ENCODE data around the gene ERICH4. TPM values are rescaled to one million over a fixed set of nuclear protein-coding genes. Genes with fewer than 3 reads are reported as not detected.

Gene ERICH4
- total and polyA plus RNA-seq, 9 of the 15 experiments (the other 6 are each of a cell fraction or from before 2014, with no cell fraction given): not detected

DNA sequence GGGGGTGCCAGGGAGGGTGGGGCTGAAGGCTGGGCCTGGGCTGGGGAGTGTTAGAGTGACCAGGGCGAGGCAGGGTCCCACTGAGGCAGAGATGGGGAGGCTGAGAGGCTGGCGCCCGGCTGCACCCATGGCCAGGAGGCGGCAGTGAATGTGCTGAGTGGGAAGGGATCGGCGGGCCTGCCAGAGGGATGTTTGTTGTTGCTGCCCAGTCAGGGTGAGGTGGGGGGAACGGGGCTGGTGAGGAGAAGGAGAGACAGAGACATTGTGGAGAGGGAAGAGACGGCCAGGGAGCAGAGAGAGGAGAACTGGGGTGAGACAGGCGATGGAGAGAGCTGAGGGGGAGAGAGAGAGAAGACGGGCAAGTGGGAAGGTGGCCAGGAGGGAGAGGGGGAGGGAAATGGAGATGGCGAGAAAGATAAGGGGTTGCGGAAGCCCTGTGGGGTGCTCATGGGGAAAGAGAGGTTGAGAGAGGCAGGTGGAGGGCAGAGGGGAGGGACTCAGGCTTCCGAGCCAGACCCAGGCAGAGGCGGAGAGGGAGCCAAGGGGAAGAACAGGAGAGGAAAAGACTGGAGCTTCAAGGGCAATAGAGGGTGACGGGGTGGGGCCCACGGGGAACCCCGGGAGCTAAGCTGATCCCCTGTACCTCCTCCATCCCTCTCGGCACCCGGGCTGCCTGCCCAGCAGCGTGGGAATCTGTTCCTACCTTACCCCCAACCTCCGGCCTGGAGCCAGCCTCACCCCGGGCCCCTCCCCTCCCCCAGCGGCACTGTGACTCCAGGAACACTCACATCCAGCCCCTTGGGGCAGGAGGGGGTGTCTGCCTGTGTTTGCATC is 15.1 kb upstream of the ERICH4 start (continued):
- TF ChIP-seq, protein P1, sequence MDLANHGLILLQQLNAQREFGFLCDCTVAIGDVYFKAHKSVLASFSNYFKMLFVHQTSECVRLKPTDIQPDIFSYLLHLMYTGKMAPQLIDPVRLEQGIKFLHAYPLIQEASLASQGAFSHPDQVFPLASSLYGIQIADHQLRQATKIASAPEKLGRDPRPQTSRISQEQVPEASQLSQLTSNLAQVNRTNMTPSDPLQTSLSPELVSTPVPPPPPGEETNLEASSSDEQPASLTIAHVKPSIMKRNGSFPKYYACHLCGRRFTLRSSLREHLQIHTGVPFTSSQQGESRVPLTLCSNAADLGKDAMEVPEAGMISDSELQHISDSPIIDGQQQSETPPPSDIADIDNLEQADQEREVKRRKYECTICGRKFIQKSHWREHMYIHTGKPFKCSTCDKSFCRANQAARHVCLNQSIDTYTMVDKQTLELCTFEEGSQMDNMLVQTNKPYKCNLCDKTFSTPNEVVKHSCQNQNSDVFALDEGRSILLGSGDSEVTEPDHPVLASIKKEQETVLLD (IDR thresholded peaks at IDR 0.05): peak; percentile 75
- TF ChIP-seq THAP12 (CRISPR knock-in tag; IDR thresholded peaks at IDR 0.05) (peak; percentile 17; the same call in 1 of the 2 replicates), KDM1A (IDR thresholded peaks at IDR 0.05) (peak in 1 of 2 experiments; percentile 30; a peak in 1 of 4 replicates), L3MBTL2 (IDR thresholded peaks at IDR 0.05) (peak; percentile 84), TAF7 (tag; IDR thresholded peaks at IDR 0.05) (no peak), EGR1 (conservative IDR thresholded peaks at IDR 0.05) (peak; percentile 37), ZNF41 (CRISPR knock-in tag; conservative IDR thresholded peaks at IDR 0.05) (no peak), CCNT2 (IDR thresholded peaks at IDR 0.05; ENCODE audit: borderline replicate concordance, extremely low read depth, insufficient read length, low read depth, low read length) (no peak), HES1 (IDR thresholded peaks at IDR 0.05; ENCODE audit: low read depth) (peak; percentile 51), CTBP1 (IDR thresholded peaks at IDR 0.05; ENCODE audit: borderline replicate concordance) (peak; percentile 69; the same call in 1 of the 2 replicates), ZNF24 (IDR thresholded peaks at IDR 0.05) (no peak), DDX20 (tag; IDR thresholded peaks at IDR 0.05; ENCODE audit: low read depth) (no peak), ZFP1 (CRISPR knock-in tag; IDR thresholded peaks at IDR 0.05) (no peak), TRIM24 (IDR thresholded peaks at IDR 0.05) (peak; percentile 52 to 60; a peak in 2 of 4 replicates), LEF1 (IDR thresholded peaks at IDR 0.05) (peak; percentile 66), ZNF316 (IDR thresholded peaks at IDR 0.05) (peak; percentile 59; the same call in 1 of the 2 replicates), PHB2 (IDR thresholded peaks at IDR 0.05; ENCODE audit: low read depth) (0 out of 2 replicates have a peak, but pooled peaks have one; percentile 55), PTRF (tag; IDR thresholded peaks at IDR 0.05) (no peak), RBM22 (IDR thresholded peaks at IDR 0.05; ENCODE audit: low read depth, low read length, poor library complexity, severe bottlenecking) (no peak), ZC3H8 (IDR thresholded peaks at IDR 0.05) (peak; percentile 58; the same call in 1 of the 2 replicates), NFIC (IDR thresholded peaks at IDR 0.05) (peak; percentile 89), RNF2 (IDR thresholded peaks at IDR 0.05) (peak; percentile 47; the same call in 1 of the 2 replicates)
- TF ChIP-seq, protein P2, sequence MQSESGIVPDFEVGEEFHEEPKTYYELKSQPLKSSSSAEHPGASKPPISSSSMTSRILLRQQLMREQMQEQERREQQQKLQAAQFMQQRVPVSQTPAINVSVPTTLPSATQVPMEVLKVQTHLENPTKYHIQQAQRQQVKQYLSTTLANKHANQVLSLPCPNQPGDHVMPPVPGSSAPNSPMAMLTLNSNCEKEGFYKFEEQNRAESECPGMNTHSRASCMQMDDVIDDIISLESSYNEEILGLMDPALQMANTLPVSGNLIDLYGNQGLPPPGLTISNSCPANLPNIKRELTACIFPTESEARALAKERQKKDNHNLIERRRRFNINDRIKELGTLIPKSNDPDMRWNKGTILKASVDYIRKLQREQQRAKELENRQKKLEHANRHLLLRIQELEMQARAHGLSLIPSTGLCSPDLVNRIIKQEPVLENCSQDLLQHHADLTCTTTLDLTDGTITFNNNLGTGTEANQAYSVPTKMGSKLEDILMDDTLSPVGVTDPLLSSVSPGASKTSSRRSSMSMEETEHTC (IDR thresholded peaks at IDR 0.05): no peak
- TF ChIP-seq, protein P3, sequence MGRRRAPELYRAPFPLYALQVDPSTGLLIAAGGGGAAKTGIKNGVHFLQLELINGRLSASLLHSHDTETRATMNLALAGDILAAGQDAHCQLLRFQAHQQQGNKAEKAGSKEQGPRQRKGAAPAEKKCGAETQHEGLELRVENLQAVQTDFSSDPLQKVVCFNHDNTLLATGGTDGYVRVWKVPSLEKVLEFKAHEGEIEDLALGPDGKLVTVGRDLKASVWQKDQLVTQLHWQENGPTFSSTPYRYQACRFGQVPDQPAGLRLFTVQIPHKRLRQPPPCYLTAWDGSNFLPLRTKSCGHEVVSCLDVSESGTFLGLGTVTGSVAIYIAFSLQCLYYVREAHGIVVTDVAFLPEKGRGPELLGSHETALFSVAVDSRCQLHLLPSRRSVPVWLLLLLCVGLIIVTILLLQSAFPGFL (CRISPR knock-in tag; IDR thresholded peaks at IDR 0.05): no peak
